K562 (cell line): ENCODE data around the gene CRYBA1. TPM values are rescaled to one million over a fixed set of nuclear protein-coding genes. Genes with fewer than 3 reads are reported as not detected.

Source experiments
- ATAC-seq: fragments of 200-7000 bp; cut with Tn5 transposase; 3 replicates; pipeline ENCODE4 v1.9.1; 2020; ENCODE audit warnings: moderate library complexity
- BruUV-seq: library from RNA; stranded (reverse); fragments of 400-500 nt; replicated peaks from 2 replicates; lab custom pipeline; 2021; lab: Mats Ljungman, UMichigan
- CTCF ChIA-PET: fragments of 300-600 bp; formaldehyde crosslinking; extraction: SDS; loops from one replicate; lab custom pipeline; 2021; ENCODE audit warnings: low intra/inter-chr PET ratio; lab: Yijun Ruan, JAX
- POLR2A ChIA-PET: fragments of 300-600, 350-650 bp; sonication (Branson Sonifier 250); formaldehyde crosslinking; extraction: SDS; loops from one replicate; lab custom pipeline; 2021; ENCODE audit warnings: antibody characterized with exemption, inconsistent platforms; lab: Yijun Ruan, JAX
- DNase-seq, 4 experiments: peaks; one replicate each; pipeline versions ENCODE4 v3.0.0 to v3.0.0-alpha.2; 2011 to 2018; ENCODE audit warnings: low spot score in 3 of 4, mixed read lengths in 3 of 4; ENCODE audit errors: extremely low read depth in 1 of 4
- FAIRE-seq: peaks from 2 replicates; lab custom pipeline; 2011; peaks lifted over from hg19 to GRCh38; lab: Jason Lieb, UNC
- H2AFZ ChIP-seq: 2 replicates; pipeline ENCODE4 v1.6.0; 2011; ENCODE audit warnings: low read depth, low read length, control low read depth, inconsistent platforms
- H3K27ac ChIP-seq: fragments of 200-600 bp; 3 replicates; pipeline ENCODE4 v1.8.0; 2011; ENCODE audit warnings: low read depth, mild to moderate bottlenecking, control low read depth, inconsistent platforms, low read length, moderate library complexity, mixed read lengths; ENCODE audit errors: extremely low read depth
- H3K27me3 ChIP-seq, 2 experiments: fragments of 300-600 bp in 1 of 2; 2 replicates in 1 of 2; 3 replicates in 1 of 2; pipeline versions ENCODE4 v1.6.0 to v1.8.0; 2011; ENCODE audit warnings: inconsistent platforms in 2 of 2, low read length in 2 of 2, mild to moderate bottlenecking in 1 of 2, mixed read lengths in 1 of 2, moderate library complexity in 1 of 2; ENCODE audit not compliant: control insufficient read depth in 2 of 2, insufficient read depth in 2 of 2
- H3K36me3 ChIP-seq: fragments of 300-600 bp; 3 replicates; pipeline ENCODE4 v1.8.0; 2011; ENCODE audit warnings: mild to moderate bottlenecking, low read length, inconsistent platforms; ENCODE audit not compliant: control insufficient read depth, insufficient read depth
- H3K4me1 ChIP-seq, 2 experiments: fragments of 200-600 bp in 1 of 2; replicated peaks in 1 of 2; 2 replicates in 1 of 2; 3 replicates in 1 of 2; pipeline versions ENCODE4 v1.5.1 to v1.8.0; 2011; ENCODE audit warnings: inconsistent platforms in 2 of 2, low read length in 2 of 2, mild to moderate bottlenecking in 1 of 2, mixed read lengths in 1 of 2, moderate library complexity in 1 of 2; ENCODE audit not compliant: control insufficient read depth in 2 of 2, insufficient read depth in 2 of 2
- H3K4me2 ChIP-seq: 2 replicates; pipeline ENCODE4 v1.6.1; 2011; ENCODE audit warnings: low read length, control low read depth, inconsistent platforms, mixed read lengths; ENCODE audit not compliant: insufficient read depth
- H3K4me3 ChIP-seq: fragments of 200-600 bp; sonication (generic), shearing (Covaris generic); 2 replicates; pipeline ENCODE4 v1.5.1; 2016; ENCODE audit warnings: control low read depth, inconsistent platforms
- H3K79me2 ChIP-seq: fragments of 200-600 bp; 3 replicates; pipeline ENCODE4 v1.8.0; 2011; ENCODE audit warnings: low read length, inconsistent platforms; ENCODE audit not compliant: control insufficient read depth, insufficient read depth
- H3K9ac ChIP-seq, 2 experiments: 2 replicates each; pipeline versions ENCODE4 v1.6.0 to v1.6.1; 2011; ENCODE audit warnings: low read depth in 2 of 2, low read length in 2 of 2, control low read depth in 1 of 2, inconsistent platforms in 1 of 2, mild to moderate bottlenecking in 1 of 2, mixed read lengths in 1 of 2; ENCODE audit not compliant: insufficient read depth in 1 of 2
- H3K9me1 ChIP-seq: one replicate; pipeline ENCODE4 v1.6.0; 2011; ENCODE audit warnings: inconsistent platforms, mild to moderate bottlenecking, low read length, moderate library complexity; ENCODE audit not compliant: control insufficient read depth, insufficient read depth
- H3K9me3 ChIP-seq: replicated peaks from 2 replicates; pipeline ENCODE4 v1.5.1; 2011; ENCODE audit warnings: low read depth, low read length, inconsistent platforms; ENCODE audit not compliant: control insufficient read depth, insufficient read depth
- H4K20me1 ChIP-seq: replicated peaks from 2 replicates; pipeline ENCODE4 v1.6.1; 2011; ENCODE audit warnings: low read length, inconsistent platforms, mixed read lengths; ENCODE audit not compliant: control insufficient read depth, insufficient read depth
- BDP1 ChIP-seq: IDR thresholded peaks from 3 replicates; pipeline ENCODE4 v1.6.1; 2011; ENCODE audit not compliant: insufficient read length, insufficient read depth
- CHD2 ChIP-seq: IDR thresholded peaks from 2 replicates; pipeline ENCODE4 v1.6.1; 2011; ENCODE audit warnings: low read depth, low read length
- DIDO1 ChIP-seq: fragments of 450-650 bp; IDR thresholded peaks from 2 replicates; pipeline ENCODE4 v1.6.1; 2016; ENCODE audit warnings: low read depth, missing biosample characterization, missing genetic modification characterization
- E2F5 ChIP-seq: sonication (generic); formaldehyde crosslinking; IDR thresholded peaks from 2 replicates; pipeline ENCODE4 v1.8.0; 2022; ENCODE audit warnings: mild to moderate bottlenecking, missing genetic modification reagents
- FOXO4 ChIP-seq: fragments of 450-650 bp; formaldehyde crosslinking; IDR thresholded peaks from 2 replicates; pipeline ENCODE4 v1.4.0; 2020; ENCODE audit warnings: mild to moderate bottlenecking, moderate library complexity
- KHSRP ChIP-seq: fragments of 450-650 bp; IDR thresholded peaks from 2 replicates; pipeline ENCODE4 v1.6.1; 2017
- MTA1 ChIP-seq: fragments of 450-650 bp; IDR thresholded peaks from 2 replicates; pipeline ENCODE4 v1.6.1; 2017; ENCODE audit warnings: borderline replicate concordance
- PKNOX1 ChIP-seq: fragments of 450-650 bp; IDR thresholded peaks from 2 replicates; pipeline ENCODE4 v1.6.1; 2016
- PURB ChIP-seq: sonication (generic); formaldehyde crosslinking; IDR thresholded peaks from 2 replicates; pipeline ENCODE4 v1.9.0; 2021; ENCODE audit warnings: low read depth, mild to moderate bottlenecking, missing genetic modification reagents
- RBM22 ChIP-seq: fragments of 200-400 bp; formaldehyde crosslinking; IDR thresholded peaks from 2 replicates; pipeline ENCODE4 v1.6.1; 2018; ENCODE audit warnings: low read length, low read depth; ENCODE audit not compliant: poor library complexity, severe bottlenecking
- SAP30 ChIP-seq: fragments of 200-600 bp; sonication (generic); IDR thresholded peaks from 2 replicates; pipeline ENCODE4 v1.6.1; 2012; ENCODE audit warnings: borderline replicate concordance, low read depth, mild to moderate bottlenecking, moderate library complexity, low read length, control low read depth, inconsistent platforms; ENCODE audit not compliant: insufficient read depth, poor library complexity, severe bottlenecking
- SETDB1 ChIP-seq: IDR thresholded peaks from one replicate; pipeline ENCODE4 v1.6.1; 2012; ENCODE audit warnings: low read length, control low read depth, inconsistent platforms
- SMARCB1 ChIP-seq: IDR thresholded peaks from 2 replicates; pipeline ENCODE4 v1.6.1; 2011; ENCODE audit warnings: improper control_type of control experiment, low read depth; ENCODE audit not compliant: insufficient read length
- STAG1 ChIP-seq: sonication (generic); formaldehyde crosslinking; IDR thresholded peaks from 2 replicates; pipeline ENCODE4 v1.5.0; 2020; ENCODE audit warnings: missing genetic modification reagents, borderline replicate concordance
- TAF1 ChIP-seq: IDR thresholded peaks from 2 replicates; pipeline ENCODE4 v1.6.1; 2011; ENCODE audit warnings: mild to moderate bottlenecking, low read length, moderate library complexity; ENCODE audit not compliant: insufficient read depth, control insufficient read depth, severe bottlenecking; ENCODE audit errors: extremely low read depth
- TAF7 ChIP-seq: fragments of 450-650 bp; IDR thresholded peaks from 2 replicates; pipeline ENCODE4 v1.6.1; 2016; ENCODE audit warnings: missing genetic modification characterization, missing compliant biosample characterization
- TEAD4 ChIP-seq, 2 experiments: sonication (generic) in 1 of 2; formaldehyde crosslinking in 1 of 2; IDR thresholded peaks; 2 replicates each; pipeline versions ENCODE4 v1.6.1 to v1.8.0; 2012 to 2022; ENCODE audit warnings: borderline replicate concordance in 1 of 2, inconsistent platforms in 1 of 2, low read length in 1 of 2, mild to moderate bottlenecking in 1 of 2, missing genetic modification reagents in 1 of 2
- WGBS: fragments of 100-300 bp; shearing (Covaris generic); methylation state at CpG from one replicate; pipeline ENCODE4 v1.1.6; 2016; ENCODE audit warnings: low coverage, mixed read lengths; ENCODE audit not compliant: insufficient coverage; ENCODE audit errors: missing lambda C conversion rate; 5-methylcytosine and 5-hydroxymethylcytosine counted together
- in situ Hi-C: fragments of 300-500 bp; cut with MboI; formaldehyde crosslinking; loops from 4 replicates; pipeline ENCODE4 v1.15.0; 2018; ENCODE audit warnings: inconsistent platforms, mixed read lengths
- intact Hi-C: fragments of 100-400 bp; cut with micrococcal nuclease; formaldehyde crosslinking; loops from 2 replicates; pipeline ENCODE4 v1.14.2; 2022
- polyA plus RNA-seq, 8 experiments: library from polyadenylated mRNA; depleted of rRNA in 4 of 8; stranded (reverse) in 5 of 8; unstranded in 3 of 8; fragments of >200 nt; fragmentation: Nextera tagmentation in 2 of 8; fragmentation: Illumina TruSeq in 1 of 8; extraction: Ambion mirVana in 2 of 8; extraction: Trizol in 1 of 8; gene quantifications; 2 replicates each; pipeline versions ENCODE4 v1.2.1 to v1.2.3, GENCODE V29; 2011 to 2014; ENCODE audit warnings: inconsistent platforms in 1 of 8, missing spikeins in 1 of 8
- total RNA-seq, 7 experiments: library from RNA; depleted of rRNA in 6 of 7; stranded (reverse); fragments of >200 nt in 6 of 7; fragmentation: Illumina TruSeq in 2 of 7; extraction: Trizol in 2 of 7; gene quantifications; 2 replicates each; pipeline versions ENCODE4 v1.2.1 to v1.2.3, GENCODE V29; 2011 to 2021; ENCODE audit warnings: low replicate concordance in 1 of 7

CRYBA1 gene
- total and polyA plus RNA-seq, 9 of the 15 experiments (the other 6 are each of a cell fraction or from before 2014, with no cell fraction given), result not detected

- DNase-seq, result peak; percentile 75 to 85 (median 81)
- H3K9ac ChIP-seq, result peak overlapping the region; percentile 96 to 98
- H3K4me3 ChIP-seq, result peak overlapping the region; percentile 97
- no peaks in the 10 kb centered on the region for H3K9me1 ChIP-seq
- FAIRE-seq, result no peak
- ChIA-PET POLR2A (interaction anchor here (0.6 to 2.1 kb wide), 38 partner anchors 10 to 807 kb away, joined by 3 to 12 read pairs (median 3); partner anchors contain the start of gene TLCD1), CTCF (interaction anchor here (0.6 kb wide), 1 partner anchor 79 kb away, joined by 3 read pairs; no protein-coding TSS in a partner anchor)
- H3K36me3 ChIP-seq, result peaks cover 38% of the 10 kb centered on the region
- WGBS, result under 1% methylated on average over 31 of the region's 54 CpGs
- ATAC-seq, result peak; percentile 50
- TSS peak; percentile 60 for BruUV-seq
- no peaks in the 10 kb centered on the region for H3K27me3 ChIP-seq
- peak overlapping the region; percentile 92 for H3K27ac ChIP-seq
- H4K20me1 ChIP-seq, result peaks cover 13% of the 10 kb centered on the region
- H3K4me1 ChIP-seq, result peaks cover 10 to 16% of the 10 kb centered on the region in 2 experiments; a peak in 4 of 5 replicates
- peaks cover 56% of the 10 kb centered on the region for H3K79me2 ChIP-seq
- peak overlapping the region; percentile 29 for H2AFZ ChIP-seq
- in situ Hi-C loops (no loop called here), intact Hi-C loops (loop anchor here (2.0 to 5.0 kb wide), 2 partner anchors 49 to 298 kb away; no protein-coding TSS in a partner anchor)
- peak overlapping the region; percentile 96 for H3K4me2 ChIP-seq
- H3K9me3 ChIP-seq, result no peaks in the 10 kb centered on the region
- TF ChIP-seq STAG1 (CRISPR knock-in tag) (no peak), KHSRP (no peak), PKNOX1 (no peak), FOXO4 (CRISPR knock-in tag) (0 out of 2 replicates have a peak, but pooled peaks have one; percentile 14), RBM22 (peak; percentile 94), TAF7 (0 out of 2 replicates have a peak, but pooled peaks have one; percentile 9), E2F5 (no peak), PURB (CRISPR knock-in tag) (no peak), SETDB1 (no peak), TEAD4 (IDR thresholded peaks at IDR 0.05; ENCODE audit: low read length) (peak; percentile 43; the same call in 1 of the 2 replicates), TEAD4 (CRISPR knock-in tag; IDR thresholded peaks at IDR 0.05; ENCODE audit: borderline replicate concordance) (no peak), CHD2 (peak; percentile 68), SAP30 (peak; percentile 23), MTA1 (no peak), SMARCB1 (no peak), TAF1 (peak; percentile 77), BDP1 (no peak), DIDO1 (tag) (no peak)
Observed at GRCh38 chr17:29292992-29293889, 46.6 kb downstream of the CRYBA1 start.
